DMS153 (cell line): Measurements from ENCODE around the gene NRARP.

Experiments used
- DNase-seq: peaks from one replicate; lab custom pipeline; 2025; lab: John Stamatoyannopoulos, UW

The NRARP gene

GRCh38 chr9:137323531-137324331 is 21.7 kb upstream of the NRARP start:
- DNase-seq: no peak

GRCh38 chr9:137321726-137322361 is 19.8 kb upstream of the NRARP start:
- DNase-seq: no peak

- no peak for DNase-seq
Observed at GRCh38 chr9:137320555-137321384, 18.7 kb upstream of the NRARP start.

GRCh38 chr9:137319739-137320551 is 17.9 kb upstream of the NRARP start:
- DNase-seq: no peak

GRCh38 chr9:137319011-137319738 is 17.1 kb upstream of the NRARP start:
- DNase-seq: no peak

GRCh38 chr9:137318602-137319001 is 16.5 kb upstream of the NRARP start:
- no peak for DNase-seq

- DNase-seq: no peak
Observed at GRCh38 chr9:137317718-137318511, 15.8 kb upstream of the NRARP start.

- DNase-seq: no peak
Observed at GRCh38 chr9:137317021-137317717, 15.1 kb upstream of the NRARP start.

- peak; percentile 16 for DNase-seq
Observed at GRCh38 chr9:137316012-137316981, 14.2 kb upstream of the NRARP start.

GRCh38 chr9:137315581-137316011 is 13.5 kb upstream of the NRARP start:
- DNase-seq: no peak

GRCh38 chr9:137314561-137315560 is 12.8 kb upstream of the NRARP start:
- DNase-seq: no peak

- no peak for DNase-seq
Observed at GRCh38 chr9:137313956-137314560, 12.0 kb upstream of the NRARP start.

GRCh38 chr9:137313326-137313936 is 11.4 kb upstream of the NRARP start:
- no peak for DNase-seq

GRCh38 chr9:137312852-137313325 is 10.8 kb upstream of the NRARP start:
- DNase-seq: no peak

- DNase-seq: no peak
Observed at GRCh38 chr9:137311986-137312851, 10.1 kb upstream of the NRARP start.
